ENCODE measurements around the gene ATP6V0C.
A peak's percentile ranks its signal among the peaks of the same experiment; 100 is the strongest.
"Not testable (repeated sequence)": the region's sequence is repeated elsewhere in the genome, so short reads cannot be mapped to it uniquely, and the experiment has no call there.

ATP6V0C gene

DNA sequence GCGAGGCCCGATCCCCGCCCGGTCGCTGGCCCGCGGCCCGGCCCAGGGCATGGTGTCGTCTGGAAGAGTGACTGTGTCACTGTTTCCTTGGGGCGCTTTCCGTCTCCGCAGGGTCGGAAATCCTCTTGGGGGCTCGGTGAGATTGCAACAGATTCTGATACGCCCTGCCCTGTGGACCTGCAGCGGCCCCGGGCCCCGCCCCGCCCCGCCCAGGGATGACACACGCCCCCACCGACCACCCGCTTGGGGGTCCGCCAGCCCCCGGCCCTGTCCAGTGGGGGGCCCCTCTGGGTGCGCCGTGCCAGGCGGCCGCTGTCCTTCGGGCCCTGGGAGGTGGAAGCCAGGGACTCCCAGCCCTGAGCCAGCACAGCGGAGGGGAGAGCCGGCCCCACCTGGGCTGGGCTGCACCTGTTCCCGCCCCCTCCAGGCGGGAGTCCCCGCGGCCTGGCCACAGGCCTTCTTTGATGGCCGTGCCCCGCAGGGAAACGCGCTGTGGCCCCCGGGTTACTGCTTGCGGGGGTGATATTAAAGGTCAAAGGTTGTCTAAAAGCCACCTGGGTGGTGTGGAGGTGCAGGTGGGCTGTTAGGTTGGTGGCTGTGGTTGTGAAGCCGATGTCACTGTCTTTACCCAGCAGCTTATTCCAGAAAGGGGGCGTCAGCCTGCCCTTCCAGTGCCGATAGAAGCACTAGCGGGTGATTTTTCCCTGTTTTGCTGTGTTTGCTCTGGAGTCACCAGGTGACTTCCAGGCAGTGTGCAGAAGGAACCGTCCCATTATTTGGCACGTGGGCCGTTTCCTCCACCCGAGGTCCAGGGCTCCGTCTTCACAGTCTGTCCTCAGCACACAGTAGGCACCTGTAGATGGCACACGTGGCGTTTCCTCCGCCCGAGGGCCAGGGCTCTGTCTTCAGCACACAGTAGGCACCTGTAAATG lies 38.1 kb upstream of the ATP6V0C start:
- no peak for DNase-seq

DNA sequence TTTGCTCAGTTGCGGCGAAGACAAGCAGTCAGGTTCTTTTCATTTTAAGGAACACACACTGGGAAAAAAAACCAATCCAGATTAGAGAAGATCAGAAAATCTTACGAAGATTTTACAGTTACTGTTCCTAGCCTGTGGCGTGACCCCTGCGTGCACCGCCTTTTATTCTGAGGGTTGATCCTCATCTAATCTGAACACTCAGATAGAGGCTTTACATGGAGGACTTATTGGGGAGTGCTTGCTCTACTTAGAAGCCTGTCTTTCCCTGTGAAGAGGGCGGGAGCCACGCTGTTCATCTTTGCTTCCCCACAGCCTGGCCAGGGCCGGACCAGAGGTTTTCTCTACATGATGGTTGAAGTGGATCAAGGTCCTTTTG lies 37.4 kb upstream of the ATP6V0C start:
- no peak for DNase-seq

DNA sequence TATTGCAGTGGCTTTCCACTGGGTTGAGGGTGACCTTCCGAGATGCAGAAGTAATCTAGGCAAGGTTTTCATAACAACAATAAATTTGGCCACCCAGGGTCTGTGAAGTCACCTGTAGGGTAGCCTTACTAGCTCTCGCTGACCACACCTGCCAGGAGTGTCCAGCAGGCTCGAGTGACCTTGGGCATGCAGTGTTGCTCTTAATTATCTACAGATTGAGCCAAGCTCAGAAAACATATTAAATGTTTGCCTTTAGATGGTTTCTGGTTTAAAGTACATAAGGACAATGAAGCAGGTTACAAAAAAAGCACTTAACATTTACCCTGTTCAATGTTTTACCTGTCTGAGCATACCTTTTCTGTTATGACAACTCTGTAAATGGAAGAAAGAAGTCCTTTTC lies 37.0 kb upstream of the ATP6V0C start:
- no peak for DNase-seq

DNA sequence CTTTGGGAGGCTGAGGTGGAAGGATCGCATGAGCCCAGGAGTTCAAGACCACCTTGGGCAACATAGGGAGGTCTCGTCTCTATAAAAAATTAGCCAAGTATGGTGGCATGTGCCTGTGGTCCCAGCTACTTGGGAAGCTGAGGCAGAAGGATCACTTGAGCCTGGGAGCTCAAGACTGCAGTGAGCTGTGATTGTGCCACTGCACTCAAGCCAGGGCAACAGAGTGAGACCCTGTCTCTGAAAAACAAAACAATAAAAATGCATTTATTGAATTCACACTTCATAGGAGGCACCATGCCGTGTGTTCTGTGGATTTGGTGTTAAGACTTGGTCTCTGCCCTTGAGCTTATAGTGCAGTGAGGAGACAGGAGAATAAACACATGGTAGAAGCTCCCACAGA lies 36.4 kb upstream of the ATP6V0C start:
- no peak for DNase-seq

DNA sequence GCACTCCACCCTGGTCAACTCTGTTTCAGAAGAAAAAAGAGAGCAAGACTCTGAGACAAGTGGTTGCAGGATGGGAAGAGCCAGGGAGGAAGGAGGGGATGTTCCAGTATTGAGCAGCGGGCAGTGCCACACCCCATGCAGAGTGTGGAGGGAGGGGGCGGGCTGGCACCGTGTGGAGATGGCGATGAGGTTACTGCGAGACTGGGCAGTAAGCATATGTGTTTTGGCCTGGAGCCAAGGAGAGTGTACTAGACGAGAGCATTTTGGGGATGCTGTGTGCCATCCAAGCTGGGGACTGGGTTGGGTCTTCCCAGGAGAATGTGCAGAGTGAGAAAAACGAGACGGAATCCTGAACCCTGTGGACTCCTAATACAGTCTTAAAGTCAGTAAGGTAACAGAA lies 35.5 kb upstream of the ATP6V0C start:
- no peak for DNase-seq

DNA sequence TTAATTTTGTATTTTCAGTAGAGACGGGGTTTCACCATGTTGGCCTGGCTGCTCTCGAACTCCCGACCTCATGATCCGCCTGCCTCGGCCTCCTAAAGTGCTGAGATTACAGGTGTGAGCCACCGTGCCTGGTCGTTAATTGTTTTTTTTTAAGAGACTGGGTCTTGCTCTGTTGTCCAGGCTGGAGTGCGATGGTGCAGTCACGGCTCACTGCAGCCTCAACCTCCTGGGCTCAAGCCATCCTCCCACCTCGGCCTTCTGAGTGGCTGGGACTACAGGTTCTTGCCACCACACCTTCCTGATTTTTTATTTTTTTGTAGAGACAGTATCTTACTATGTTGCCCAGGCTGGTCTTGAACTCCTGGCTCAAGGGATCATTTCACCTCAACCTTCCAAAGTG lies 33.8 kb upstream of the ATP6V0C start:
- DNase-seq = not testable (repeated sequence)

DNA sequence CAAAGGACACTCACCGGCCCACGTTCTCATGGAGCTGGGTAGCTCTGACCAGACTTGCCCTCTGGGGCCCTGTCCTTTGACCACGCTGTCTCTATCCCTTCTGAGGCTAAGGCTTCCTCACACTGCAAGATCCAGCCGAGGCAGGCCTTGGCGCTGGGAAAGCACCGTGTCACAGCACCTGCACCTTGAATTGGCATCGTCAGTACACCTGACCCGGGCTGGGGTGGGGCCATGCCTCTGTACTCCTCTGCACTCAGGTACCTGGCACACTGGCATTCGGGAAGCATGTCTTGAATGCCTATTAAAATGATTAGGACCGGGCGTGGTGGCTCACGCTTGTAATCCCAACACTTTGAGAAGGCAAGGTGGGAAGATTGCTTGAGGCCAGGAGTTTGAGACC lies 32.8 kb upstream of the ATP6V0C start:
- no peak for DNase-seq

DNA sequence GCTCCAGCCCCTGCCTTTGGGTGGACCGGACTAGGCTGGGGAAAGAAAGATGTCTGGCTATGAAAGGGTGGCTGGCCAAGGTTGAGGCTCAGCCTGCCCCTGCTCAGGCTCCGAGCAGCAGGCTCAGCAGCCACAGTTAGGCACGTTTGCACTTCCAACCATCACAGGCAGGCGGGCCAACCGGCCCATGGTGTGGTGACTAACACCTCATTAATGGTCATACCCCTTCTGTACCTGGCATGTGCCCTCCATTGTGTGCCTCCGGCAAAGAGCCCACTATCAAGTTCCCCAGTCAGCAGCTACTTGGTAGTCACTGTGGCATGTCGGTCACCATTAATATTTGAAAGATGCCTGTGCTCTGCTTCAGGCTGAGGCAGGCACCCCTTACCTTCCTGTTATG lies 32.1 kb upstream of the ATP6V0C start:
- DNase-seq = no peak

DNA sequence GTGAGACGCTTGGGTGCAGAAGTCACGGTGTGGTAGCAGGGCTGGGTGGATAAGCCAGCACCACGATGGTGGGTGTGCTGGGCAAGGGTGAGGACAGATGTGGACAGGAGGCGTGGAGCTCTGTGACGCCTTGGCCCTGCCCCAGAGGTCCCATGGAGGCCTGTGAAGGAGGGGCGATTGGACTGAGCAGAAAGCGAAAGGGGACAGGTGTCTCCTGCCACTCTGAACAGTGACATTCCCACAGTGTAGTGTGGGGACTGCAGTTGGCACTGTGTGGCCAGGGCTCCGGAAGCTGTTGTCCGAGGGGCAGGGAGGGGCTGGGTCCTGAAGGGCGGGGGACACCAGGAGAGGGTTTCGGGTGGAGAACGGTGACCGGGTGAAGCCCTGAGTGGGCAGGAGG lies 31.5 kb upstream of the ATP6V0C start:
- DNase-seq = no peak

DNA sequence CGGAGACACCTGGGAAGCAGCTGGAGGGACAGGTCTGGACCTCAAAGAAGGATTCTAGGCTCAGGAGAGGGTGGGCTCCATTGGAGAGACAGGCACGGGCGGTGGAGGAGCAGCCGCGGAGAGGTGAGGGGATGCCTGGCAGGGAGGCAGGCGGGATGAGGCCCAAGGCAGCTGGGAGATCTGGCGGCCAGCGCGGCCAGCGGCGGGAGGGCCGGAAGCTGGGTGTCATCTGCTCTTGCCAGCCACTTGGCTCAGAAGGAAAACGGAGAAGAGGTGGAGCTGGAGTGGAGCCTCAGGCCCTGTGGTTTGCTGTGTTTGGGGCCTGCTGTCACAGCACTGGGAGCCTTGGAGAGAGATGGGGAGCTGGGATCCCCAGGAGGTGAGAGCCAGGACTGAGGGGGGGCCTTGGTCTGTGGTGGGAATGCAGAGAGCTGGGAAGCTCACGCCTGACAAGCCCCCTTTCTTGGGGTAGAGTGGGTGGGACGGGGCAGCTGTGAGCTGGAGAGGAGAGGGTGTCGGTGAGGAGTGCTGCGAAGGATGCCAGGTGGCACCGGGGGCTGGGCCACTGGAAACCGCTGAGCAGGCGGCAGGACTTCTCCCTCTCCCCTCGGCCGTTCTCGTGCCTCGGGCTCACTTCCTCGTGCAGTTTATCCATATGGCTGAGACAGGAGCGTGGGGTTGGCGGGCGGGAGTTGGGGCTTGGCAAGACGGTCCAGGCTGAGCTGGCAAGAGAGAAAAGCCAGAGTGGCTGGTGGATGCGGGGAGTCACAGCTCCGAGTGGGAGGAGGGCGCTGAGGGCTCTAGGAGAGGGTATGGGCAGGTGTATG lies 30.8 kb upstream of the ATP6V0C start:
- no peak for DNase-seq

DNA sequence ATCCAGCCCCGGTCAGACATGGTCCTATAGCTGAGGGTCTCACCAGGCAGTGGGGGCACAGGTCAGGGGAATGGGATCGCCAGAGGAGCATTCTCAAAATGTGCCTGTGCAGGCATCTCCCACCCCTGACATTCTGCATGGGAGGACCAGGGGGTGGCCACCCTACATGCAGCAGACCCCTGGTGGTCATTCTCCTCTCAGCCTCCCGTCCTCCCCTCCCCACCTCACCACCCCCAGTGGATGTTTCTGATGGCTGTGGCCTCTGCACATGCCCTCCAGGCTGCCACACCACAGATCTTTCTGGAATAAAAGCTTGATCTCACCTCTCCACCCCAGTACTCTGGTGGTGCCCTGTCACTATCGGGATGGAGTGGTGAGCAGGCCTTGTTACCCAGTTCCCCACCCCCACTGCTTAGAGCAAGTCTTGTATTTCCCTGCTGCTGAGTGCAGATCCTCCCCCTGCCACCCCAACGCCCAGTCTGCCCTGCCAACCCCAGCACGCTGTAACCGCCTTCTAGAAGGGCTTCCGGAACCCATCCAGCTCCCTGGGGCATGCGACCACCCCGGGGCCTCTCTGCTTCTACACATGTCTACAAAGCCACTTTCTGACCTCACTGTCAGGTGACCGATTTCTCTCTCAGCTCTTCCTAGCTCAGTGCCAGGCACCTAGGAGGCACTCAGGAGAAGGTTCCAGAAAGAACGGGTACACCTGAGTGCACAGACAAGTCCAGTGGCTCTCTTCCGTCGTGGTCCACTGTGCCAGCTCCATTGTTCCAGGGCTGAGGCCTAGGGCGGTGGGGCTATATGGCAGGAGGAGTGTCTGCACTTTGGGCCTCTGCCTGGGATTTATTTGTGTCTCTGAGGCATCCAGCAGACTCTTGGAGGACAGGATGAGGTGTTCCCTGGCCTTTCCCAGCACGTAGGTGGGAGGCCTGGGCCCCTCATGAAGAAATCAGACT lies 29.5 kb upstream of the ATP6V0C start:
- no peak for DNase-seq

DNA sequence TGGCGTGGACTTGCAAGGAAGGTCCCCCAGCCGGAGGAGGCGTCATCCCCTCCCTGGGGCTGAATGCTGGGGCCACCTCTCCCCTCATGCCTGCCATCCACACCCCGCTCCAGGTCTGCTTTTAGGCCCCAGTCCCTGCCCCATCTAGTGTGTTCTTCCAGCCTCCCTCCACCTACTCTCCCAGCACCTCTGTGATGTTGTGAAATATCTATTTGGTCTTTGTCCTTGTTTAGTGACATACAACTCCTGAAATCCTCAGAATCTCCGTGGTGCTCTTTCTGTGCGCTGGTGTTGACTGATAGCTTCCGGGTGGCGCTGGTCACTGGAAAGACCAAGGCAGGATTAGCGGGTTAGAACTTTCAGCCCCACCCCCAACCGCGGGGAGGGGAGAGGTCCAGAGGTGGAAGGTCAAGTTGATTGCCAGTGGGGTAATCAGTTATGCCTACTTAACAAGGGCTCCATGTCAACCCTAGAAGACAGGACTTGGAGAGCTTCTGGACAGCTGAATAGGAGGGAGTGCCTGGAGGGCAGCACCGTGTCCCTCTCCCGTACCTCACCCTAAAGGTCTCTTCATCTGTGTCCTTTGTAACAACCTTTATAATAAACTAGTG lies 28.7 kb upstream of the ATP6V0C start:
- no peak for DNase-seq

DNA sequence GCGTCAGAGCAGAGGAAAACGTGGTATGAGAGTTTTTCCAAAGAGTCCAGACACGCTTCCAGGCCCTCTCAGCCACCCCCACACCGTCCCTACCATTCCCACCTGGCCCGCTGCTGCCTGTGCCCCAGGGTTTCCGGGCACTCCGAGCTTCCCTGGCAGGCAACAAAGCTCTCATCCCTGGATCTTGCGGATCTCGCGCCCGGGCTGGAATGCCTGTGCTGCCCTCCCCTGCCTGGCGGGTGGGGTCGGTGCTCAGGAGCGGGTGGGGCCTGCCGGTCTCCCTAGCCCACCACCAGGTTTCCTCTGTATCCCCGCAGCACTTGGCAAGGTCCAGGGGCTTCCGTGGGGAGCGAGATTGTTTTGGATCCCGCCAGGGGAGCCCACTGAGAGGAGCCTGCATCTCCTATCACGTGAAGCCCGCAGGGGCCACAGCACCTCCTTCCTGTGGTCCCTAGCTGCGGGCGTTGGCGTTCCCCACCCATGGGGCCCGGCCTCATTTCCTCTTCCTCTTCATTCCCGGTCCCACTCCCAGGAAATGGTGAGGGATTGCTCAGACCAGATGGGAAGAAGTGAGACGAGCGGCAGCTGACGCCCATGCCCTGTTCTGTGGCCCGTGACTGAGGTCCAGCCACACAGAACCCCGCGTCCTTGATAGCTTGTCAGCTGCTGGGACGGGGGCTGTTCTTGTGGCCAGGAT lies 27.8 kb upstream of the ATP6V0C start:
- DNase-seq = no peak

DNA sequence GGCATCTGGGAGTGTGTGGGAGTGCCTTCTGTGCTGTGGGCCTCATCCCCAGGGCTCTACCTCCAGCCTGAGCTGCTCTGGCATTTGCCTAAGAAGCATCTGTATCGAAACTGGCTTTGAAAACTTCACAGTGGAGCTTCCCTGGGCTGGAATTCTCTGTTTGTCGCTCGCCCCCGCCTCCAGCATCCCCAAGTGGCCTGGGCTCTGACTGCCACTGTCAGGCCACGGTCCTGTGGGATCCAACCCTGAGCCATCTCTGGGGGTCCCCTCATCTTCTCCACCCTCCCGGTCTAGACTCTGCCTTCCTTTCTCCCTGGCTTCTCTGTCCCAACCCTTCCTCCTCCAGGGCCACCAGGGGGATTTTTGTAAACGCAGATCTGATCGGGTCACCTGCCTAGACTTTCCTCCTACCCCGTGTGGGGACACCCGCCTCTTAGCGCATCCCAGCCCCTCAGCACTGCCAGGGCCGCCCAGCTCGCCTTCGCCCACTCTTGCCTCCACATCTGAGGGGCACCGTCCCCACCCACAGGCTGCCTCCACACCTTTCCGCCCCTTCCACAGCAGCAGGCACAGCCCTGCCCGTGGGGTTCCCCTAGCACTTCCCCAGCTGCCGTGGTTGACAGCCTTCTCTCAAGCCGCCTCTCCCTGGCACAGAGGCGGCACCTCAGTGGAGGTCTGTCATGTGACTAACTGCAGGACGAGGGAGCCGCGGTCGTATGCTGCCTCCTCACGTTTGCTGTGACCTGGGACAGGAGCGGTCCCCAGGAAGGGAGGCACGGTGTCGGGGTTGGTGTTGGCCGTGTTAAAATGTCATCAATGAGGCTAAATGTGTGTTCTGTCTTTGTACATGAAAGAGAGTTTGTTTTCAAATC lies 26.9 kb upstream of the ATP6V0C start:
- peak; percentile 90 for DNase-seq

DNA sequence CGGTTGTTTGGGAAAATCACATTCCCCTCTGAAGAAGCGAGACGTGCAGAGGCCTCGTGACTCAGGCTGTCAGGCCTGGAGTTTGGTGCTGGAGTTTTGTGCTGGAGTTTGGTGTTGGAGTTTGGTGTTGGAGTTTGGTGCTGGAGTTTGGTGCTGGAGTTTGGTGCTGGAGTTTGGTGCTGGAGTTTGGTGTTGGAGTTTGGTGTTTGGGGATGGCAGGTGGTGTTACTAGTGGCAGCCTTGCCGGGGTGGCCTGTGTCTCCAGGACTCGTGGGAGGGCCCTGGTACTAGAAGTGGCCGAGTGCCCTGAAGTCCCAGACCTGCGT lies 26.3 kb upstream of the ATP6V0C start:
- DNase-seq = no peak

DNA sequence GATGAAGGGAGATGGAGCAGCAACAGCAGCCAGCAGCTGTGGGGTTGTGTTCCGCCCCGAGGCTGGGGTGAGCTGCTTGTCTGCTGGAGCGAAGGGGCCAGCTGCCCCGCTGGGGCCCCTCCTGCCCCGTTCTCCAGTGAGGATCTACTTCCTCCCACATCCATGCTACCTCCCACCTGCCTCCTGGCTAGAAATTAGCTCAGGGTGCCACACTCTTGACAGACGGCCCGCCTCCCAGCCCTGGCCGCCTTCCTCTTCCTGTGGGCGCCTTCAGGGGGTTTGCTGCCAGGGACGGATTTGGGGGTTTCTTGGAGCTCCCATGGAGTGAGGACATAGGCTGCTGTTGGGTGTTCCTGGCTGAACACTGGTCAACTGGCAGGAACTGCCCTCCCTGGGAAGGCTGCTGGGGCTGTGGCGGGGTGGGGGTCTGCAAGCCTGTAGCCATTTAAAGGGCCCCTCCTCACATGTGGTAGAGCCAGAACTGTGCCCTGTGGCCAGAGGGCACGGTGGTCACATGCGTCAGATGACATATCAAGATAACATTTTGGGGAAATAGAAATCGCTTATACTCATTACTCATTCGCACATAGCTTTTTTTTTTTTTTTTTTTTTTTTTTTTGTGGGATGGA lies 25.7 kb upstream of the ATP6V0C start:
- DNase-seq = peak; percentile 30

DNA sequence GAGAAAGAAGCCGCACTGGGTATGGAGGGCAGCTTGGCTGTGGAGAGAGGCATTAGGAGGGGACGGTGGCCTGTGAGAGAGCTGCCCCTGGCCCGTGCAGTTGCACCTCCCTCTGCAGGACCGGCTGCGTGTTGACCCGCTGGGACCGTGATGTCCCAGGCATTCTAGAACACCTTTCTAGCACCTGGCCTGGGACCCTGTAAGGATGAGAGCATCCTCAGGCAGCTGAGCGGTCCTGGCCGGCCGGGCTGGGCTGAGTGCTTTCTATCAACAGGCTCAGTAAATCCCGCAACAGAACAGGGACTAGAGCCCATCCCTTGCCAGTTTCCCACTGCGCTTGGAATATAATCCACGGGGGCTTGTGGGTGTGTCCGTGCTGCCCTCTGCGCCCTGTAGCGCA lies 24.2 kb upstream of the ATP6V0C start:
- DNase-seq = no peak

DNA sequence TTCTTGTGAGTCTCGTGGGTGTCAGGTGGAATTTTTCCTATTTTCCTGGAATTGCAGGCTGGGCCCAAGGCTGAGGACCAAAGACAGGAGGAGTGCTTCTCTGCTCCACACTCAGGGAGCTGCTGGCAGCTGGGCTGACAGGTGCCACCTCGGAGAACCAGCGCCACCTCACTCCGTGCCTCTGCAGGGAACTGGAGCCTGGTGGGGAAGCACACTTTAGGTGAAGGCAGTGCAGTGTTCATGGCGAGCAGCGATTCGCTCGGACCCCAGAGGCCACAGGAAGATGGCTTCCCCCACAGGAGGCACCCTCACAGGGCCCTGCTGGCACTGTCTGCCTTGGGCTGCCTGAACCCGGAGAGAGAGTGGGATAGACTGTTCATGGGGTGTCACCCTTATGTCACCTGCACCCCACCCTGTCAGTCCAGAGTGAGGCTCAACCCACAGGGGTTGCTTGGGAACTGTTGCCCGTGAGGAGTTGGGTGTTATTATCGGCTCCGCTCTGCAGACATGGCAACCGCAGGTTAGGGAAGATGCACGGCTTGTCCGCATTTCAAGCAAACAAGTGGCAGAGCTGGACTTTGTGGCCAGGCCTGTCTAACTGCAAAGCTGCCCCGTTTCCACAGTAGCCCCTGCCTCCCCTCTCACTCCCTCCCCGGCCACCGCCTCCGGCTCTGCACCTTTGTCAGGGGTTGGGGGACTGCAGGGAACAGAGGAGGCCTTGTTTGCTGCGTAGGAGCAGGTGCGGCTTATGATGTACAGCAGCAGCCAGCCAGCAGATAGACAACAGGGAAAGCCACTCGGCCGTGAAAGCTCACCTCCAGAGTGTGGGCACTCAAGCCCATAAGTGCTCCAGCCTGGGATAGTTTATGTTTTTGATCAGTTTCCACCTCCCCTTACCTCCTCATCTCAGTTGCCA lies 23.3 kb upstream of the ATP6V0C start:
- no peak for DNase-seq

DNA sequence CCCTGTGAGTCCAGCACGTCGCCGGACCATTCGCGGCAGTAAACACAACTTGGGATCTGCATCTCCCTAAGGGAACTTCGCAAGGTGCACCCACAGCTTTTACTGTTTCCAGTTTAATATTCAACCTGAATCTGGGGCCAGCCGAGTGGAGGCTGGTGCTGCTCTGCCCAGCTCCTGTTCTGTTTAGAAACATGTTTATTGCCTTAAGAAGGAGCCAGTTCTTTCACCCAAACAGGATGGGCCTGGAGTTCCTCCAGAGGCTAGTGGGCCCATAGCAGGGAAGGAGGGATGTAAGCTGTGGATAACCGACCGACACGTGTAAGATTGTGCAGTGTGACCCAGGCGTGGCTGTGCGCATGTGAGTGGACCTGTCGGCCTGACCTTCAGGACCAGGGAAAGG lies 21.5 kb upstream of the ATP6V0C start:
- DNase-seq = no peak
